HG03575 (cell line): ENCODE results near the gene AKAP8L.
"Not testable (repeated sequence)": the region's sequence is repeated elsewhere in the genome, so short reads cannot be mapped to it uniquely, and the experiment has no call there.

ENCODE experiments used
- ATAC-seq: cut with Tn5 transposase; IDR thresholded peaks from one replicate; pipeline ENCODE4 v1.9.1; 2021; ENCODE audit not compliant: unreplicated experiment, insufficient number of reproducible peaks, low FRiP score; ENCODE audit errors: extremely low read depth

The AKAP8L gene

GRCh38 chr19:15422296-15423075, 3.7 kb upstream of the AKAP8L start:
- no peak for ATAC-seq

GRCh38 chr19:15421721-15422260, 3.0 kb upstream of the AKAP8L start:
- no peak for ATAC-seq

DNA sequence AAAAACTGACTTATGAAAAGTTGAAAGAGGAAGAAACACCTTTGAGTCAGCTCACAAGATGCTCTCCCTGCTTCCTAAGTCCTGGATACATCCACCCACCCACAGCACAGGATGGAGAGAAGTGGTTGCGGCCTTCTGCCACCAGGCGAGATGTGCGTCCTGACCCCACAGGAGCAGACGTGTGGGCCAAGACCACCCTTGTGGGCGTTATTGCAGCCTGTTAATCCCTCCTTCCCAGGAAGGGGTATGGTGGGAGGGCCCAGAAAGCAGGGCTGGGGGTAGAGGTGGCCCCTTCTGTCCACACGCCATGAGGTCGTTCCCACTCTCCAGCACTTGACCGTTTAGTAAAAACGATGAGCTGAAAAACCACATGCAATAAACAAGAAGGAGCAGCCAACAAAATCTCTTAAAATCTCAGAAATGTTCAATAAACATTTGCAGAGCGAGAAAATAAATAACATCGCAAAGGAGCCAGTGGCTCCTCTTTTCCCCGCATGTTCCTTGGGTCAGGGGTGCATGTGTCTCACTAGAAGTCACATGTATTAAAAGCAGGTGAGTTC, 2.4 kb upstream of the AKAP8L start:
- ATAC-seq, result no peak

DNA sequence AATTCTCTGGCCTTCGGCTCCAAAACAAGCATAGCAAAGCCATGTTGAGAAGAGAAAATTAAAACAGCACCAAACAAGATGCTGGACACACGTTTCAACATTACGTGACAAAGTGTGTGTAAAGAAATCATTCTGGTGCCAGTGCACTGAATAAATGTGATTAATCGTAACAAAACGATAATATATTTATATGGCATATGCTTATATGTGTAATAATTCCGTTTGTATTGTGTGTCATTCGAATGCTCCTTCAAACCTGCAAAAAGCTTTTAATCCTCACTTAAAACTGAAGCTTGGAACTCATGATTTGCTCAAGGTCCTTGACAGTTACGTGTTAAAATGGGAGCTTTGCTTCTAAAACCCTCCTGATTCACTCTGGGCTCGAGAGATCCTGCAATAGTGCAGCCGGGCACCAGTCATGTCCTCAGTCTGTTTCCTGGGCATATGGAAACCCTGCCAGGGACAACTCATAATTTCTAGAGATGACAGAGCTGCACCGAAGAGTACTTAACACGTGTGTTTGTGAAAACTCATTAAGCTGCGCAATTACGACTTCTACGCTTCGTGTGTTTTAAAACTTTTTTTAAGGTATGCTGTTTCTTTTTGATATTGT, 731 bp upstream of the AKAP8L start:
- no peak for ATAC-seq

DNA sequence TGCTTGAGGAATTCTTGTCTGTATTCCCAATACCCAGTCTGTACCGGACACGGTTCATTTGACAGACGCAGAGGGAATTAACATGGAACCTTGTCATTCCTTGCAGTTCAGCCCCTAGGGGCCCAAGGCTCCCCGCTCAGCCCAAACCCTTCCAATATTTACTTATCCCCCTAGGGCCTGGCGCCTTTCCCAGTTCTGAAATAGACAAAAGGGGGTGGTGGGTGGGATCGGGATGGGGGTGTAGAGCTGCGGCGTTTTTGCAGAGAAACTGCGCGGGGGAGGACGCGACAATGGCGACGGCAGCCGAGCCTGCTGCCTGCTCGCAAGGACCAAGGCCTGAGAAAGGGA, 583 bp downstream of the AKAP8L start:
- ATAC-seq, result no peak

- ATAC-seq, result no peak
Observed at GRCh38 chr19:15417699-15418098, 1.1 kb downstream of the AKAP8L start.

- no peak for ATAC-seq
Observed at GRCh38 chr19:15412832-15413231, 6.0 kb downstream of the AKAP8L start.

- ATAC-seq, result not testable (repeated sequence)
Observed at GRCh38 chr19:15411351-15411750, 7.4 kb downstream of the AKAP8L start.

- no peak for ATAC-seq
Observed at GRCh38 chr19:15404780-15405211, 14.0 kb downstream of the AKAP8L start.

GRCh38 chr19:15404097-15404779, 14.6 kb downstream of the AKAP8L start:
- ATAC-seq, result no peak

GRCh38 chr19:15403151-15403531, 15.6 kb downstream of the AKAP8L start:
- no peak for ATAC-seq

GRCh38 chr19:15402411-15403150, 16.2 kb downstream of the AKAP8L start:
- no peak for ATAC-seq

GRCh38 chr19:15401397-15401710, 17.4 kb downstream of the AKAP8L start:
- no peak for ATAC-seq

DNA sequence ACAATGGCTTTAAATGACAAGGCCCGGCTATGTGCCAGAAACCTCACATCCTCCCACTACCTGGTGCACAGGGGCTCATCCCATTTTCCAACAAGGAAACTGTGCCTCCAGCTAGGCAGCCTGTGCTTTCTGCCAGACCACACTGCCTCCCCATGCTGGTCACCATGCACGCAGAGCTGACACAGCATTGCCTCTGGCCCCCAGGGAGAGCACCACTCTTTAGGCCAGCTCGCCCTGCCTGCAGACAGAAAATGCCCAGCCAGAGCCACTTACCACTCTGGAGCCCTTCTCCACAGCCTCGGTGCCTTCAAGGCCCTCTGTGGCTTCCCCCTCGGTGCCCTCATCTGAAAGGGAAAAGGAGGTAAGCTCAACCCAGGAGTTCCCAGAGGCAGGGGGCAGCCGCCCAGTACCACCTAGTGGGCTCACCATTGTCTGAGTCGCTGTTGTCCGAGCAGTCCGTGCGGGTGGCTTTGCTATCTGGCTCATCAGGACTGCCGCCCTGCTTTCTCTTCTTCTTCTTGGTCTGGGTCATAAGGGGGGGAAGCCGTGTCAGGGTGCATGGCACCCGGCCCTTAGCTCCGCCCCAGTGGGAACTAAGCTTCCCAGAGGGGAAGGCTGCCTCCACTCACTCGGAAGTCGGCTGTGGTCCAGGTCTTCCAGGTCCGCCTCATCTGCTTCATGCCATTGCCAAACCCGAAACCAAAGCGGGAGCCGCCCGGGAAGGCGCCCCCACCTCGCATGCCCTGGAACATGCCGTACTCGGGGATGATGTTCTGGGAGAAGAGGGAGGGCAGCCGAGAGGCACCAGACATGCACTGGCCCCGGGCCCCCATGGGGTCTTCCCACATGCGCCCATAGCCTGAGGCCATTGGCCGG, 18.0 kb downstream of the AKAP8L start:
- ATAC-seq, result no peak

GRCh38 chr19:15399635-15400034, 19.2 kb downstream of the AKAP8L start:
- ATAC-seq, result no peak

- ATAC-seq, result no peak
Observed at GRCh38 chr19:15399234-15399515, 19.6 kb downstream of the AKAP8L start.

DNA sequence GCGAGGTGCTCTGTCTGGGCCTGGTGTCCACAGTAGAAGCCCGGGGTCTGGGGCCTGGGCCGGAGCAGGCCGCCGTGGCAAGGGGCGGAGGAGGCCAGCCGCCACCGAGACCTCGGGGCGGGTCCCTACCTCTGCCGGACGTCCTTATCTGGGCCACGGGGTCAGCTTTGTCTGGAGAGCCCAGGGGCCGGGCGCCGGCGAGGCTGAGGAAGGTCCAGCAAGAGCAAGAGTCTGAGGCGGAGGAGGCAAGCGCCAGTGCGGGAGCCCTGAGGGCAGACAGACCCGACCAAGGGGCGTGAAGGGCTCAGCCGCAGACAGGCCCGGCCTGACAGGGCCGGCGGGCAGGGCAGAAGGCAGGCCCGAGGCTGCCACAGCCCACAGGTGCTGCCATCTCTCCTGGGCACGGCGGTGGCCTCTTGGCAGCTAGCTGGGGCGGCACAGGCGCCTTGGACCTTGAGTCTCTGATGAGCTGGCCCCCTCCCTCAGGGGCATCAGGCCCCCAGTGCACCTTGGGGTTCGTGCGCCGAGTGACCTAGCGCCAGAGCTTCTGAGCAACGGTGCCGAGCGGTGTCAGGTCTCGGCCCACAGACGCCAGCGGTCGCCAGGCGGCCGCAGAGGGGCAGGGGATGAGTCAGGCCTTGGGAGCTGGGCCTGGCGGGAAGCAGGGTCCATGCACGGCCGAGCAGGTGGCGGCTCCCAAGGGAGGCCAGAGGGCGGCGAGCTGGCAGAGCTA, 20.1 kb downstream of the AKAP8L start:
- no peak for ATAC-seq

- ATAC-seq, result no peak
Observed at GRCh38 chr19:15397782-15398181, 21.0 kb downstream of the AKAP8L start.
